B cell (primary cell): Measurements from ENCODE around the gene DCUN1D2.
"Not testable (repeated sequence)": the region's sequence is repeated elsewhere in the genome, so short reads cannot be mapped to it uniquely, and the experiment has no call there.

Source experiments
- CTCF ChIP-seq: fragments of 200-600 bp; IDR thresholded peaks from one replicate; pipeline ENCODE4 v1.8.0; 2022; ENCODE audit warnings: antibody characterized with exemption, mild to moderate bottlenecking
- EZH2 ChIP-seq: IDR thresholded peaks from 2 replicates; pipeline ENCODE4 v1.6.1; 2012; ENCODE audit warnings: borderline replicate concordance, low read depth, mild to moderate bottlenecking, moderate library complexity, low read length; ENCODE audit not compliant: insufficient read depth, poor library complexity, severe bottlenecking

GRCh38 chr13:113436866-113437265, 53.6 kb downstream of the DCUN1D2 start:
- TF ChIP-seq CTCF, EZH2: not testable (repeated sequence)
